Gastrocnemius medialis (tissue), 4 donors: ENCODE data around the gene TTLL1.

ENCODE experiments used
- CTCF ChIP-seq, 5 experiments: fragments of 450-650 bp in 3 of 5; fragments of 200-600 bp in 2 of 5; sonication (generic) in 2 of 5; IDR thresholded peaks in 4 of 5; conservative IDR thresholded peaks in 1 of 5; 1 replicate in 4 of 5; 2 replicates in 1 of 5; pipeline ENCODE4 v1.5.1; 2016 to 2019; ENCODE audit warnings: antibody characterized with exemption in 5 of 5, mild to moderate bottlenecking in 3 of 5, moderate library complexity in 3 of 5
- POLR2A ChIP-seq, 2 donors: fragments of 450-650 bp; IDR thresholded peaks; one replicate each; pipeline ENCODE4 v1.6.1; 2017; ENCODE audit warnings: antibody characterized with exemption in 2 of 2, mild to moderate bottlenecking in 2 of 2, moderate library complexity in 2 of 2

- TF ChIP-seq CTCF (IDR thresholded peaks at IDR 0.05 in 4 of 5, conservative IDR thresholded peaks at IDR 0.05 in 1 of 5) (no peak), POLR2A (IDR thresholded peaks at IDR 0.05) (no peak)
These were observed 46.4 kb upstream of the TTLL1 start for GRCh38 chr22:43135565-43135964.
